GM12801 (cell line): Measurements from ENCODE around the gene S100A16.

Experiments used
- TF ChIP-seq, protein P1 (sequence below): IDR thresholded peaks from one replicate; pipeline ENCODE4 v1.5.1; 2011; ENCODE audit warnings: control low read depth; ENCODE audit not compliant: insufficient read length; ENCODE audit errors: extremely low read depth

S100A16 gene

DNA sequence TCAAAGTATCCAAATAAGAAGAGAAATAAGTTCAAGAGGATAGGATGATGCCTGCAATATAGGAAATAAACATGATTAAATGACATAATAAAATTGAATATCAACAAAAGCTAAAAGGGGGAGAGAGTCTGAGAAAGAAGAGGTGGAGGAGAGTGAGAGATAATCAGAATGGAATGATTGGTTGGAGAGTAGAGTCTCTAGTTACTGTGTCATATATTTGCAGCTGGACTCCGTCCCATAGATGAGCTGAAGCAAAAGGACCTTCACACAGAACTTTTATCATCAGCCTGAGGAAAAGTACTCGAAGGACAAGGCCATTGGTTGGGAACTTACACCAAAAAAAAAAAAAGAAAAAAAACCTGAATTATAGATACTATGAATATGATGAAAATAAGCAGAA is 24.5 kb downstream of the S100A16 start:
- TF ChIP-seq, protein P1, sequence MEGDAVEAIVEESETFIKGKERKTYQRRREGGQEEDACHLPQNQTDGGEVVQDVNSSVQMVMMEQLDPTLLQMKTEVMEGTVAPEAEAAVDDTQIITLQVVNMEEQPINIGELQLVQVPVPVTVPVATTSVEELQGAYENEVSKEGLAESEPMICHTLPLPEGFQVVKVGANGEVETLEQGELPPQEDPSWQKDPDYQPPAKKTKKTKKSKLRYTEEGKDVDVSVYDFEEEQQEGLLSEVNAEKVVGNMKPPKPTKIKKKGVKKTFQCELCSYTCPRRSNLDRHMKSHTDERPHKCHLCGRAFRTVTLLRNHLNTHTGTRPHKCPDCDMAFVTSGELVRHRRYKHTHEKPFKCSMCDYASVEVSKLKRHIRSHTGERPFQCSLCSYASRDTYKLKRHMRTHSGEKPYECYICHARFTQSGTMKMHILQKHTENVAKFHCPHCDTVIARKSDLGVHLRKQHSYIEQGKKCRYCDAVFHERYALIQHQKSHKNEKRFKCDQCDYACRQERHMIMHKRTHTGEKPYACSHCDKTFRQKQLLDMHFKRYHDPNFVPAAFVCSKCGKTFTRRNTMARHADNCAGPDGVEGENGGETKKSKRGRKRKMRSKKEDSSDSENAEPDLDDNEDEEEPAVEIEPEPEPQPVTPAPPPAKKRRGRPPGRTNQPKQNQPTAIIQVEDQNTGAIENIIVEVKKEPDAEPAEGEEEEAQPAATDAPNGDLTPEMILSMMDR: no peak

DNA sequence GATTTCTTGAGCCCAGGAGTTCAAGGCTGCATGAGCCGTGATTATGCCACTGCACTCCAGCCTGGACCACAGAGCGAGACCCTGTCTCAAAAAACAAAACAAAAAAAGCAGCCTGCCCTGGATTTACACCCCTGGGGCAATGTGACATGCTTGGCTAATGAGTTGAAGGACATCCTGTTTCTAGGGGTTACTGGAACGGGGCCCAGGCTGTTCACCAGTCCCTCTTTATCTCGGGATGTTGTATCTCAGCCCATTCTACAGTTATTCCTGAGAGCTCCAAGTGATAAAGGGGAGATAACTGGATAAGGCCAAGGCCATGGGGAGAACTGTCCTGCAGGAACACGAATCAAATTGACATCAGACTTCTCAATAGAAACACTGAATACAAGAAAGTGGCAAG is 25.6 kb downstream of the S100A16 start:
- TF ChIP-seq, protein P1: no peak

DNA sequence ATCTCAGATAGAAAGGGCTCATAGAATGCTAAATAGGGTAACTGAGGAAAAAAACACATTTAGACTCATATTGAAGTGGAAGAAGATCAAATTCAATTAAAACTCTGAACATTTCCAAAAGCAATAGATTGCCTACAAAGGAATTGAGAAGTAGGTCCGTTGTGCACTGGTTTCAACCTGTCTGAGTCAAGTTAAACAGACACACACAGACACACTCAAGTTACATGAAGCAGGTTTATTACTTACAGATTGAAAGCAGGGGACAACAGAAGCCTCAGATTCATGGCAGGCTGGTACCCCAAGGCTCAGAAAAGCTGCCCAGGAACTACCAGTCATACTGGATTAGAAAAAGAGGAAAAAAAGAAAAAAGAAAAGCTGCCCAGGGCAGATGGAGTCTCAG is 26.6 kb downstream of the S100A16 start:
- TF ChIP-seq, protein P1: no peak

DNA sequence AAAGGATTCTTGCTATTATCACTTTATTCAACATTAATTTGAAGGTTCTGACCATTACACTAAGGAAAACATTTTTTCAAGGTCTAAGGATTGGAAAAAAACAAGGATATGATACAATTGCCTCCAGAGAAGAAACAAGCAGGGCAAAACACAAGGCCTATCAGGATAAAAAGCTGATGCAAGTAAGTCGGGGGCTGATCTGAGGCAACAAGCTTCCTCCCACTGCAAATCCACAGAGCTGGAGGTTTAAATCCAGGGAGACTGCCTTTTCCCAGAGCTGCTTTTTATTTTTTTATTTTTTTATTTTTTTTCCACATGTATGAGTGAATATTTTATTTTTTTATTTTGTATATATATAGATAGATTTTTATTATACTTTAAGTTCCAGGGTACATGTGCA is 27.9 kb downstream of the S100A16 start:
- TF ChIP-seq, protein P1: no peak

DNA sequence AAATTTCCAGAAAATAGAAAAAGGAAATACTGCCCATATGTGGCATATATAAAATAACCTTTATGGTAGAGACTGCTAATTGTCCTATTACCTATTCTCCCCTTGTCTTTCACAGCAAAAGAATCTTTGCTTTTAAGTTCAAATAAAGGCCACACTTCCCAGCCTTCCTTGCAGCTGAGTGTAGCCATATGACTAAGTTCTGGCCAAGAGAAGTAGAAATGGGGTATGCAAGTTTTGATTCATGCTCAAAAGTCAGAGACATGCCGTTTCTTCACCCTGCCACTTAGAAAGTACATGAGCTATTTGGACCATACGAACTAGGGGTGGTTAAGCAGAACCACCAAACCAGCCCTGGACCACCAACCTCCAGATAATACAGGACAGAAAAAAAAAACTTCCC is 29.0 kb downstream of the S100A16 start:
- TF ChIP-seq, protein P1: no peak

DNA sequence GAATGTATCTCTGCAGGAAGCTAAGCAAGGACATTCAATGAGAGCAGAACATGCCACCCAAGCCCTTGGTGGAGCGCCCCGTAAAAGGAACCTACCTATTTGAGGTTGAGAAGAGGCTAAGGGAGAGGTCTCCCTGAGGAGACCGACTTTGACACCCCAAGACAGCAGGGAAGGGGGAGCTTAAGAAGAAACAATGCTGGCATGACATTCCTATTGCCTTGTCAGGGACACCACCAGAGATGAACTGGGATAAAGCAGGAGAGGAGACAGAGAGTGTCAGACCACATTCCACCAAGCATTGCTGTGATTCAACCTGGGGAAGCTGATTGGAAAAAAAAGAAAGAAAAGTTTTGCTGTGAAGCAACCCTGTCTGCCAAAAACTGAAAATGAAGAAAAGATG is 34.0 kb downstream of the S100A16 start:
- TF ChIP-seq, protein P1: no peak

DNA sequence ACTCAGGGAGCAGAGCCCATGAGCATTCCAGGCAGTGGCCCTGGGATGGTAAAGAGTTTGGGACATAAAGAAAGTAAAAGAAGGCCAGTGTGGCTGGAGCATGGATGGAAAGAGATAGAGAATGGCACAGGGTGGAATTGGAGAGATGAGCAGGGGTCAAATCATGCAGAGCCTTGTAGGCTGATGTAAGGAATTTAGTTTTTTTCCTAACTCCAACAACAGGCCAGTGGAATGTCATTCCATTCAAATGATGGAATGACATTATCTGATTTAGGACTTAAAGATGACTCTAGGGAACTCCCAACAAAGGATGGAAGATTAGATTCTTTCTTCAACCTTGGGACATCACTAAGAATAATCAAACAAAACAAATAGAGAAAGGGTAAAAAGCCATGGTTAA is 34.4 kb downstream of the S100A16 start:
- TF ChIP-seq, protein P1: no peak

DNA sequence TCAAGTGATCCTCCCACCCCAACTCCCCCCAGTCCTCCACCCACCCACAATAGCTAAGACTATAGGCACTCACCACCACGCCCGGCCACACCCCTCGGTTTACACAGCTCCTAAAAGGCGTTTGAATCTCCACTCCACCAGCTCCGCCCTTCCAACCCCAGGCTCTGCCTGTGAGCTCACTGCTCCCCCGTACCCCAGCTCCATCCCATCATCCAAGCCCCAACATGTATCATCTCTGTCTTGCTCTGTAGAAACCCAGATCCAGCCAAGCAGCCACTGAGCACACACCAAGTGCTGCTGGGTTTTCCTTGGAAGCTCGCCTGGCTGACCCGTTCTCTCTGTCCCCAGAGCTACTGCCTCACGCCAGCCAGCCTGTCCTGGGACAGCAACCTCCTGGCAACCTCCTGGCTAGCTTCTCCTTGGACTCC is 35.3 kb downstream of the S100A16 start:
- TF ChIP-seq, protein P1: no peak
